OCI-LY7 (cell line): ENCODE measurements around the gene SCARB2. TPM values are rescaled to one million over a fixed set of nuclear protein-coding genes. Genes with fewer than 3 reads are reported as not detected.

Experiments used
- BruUV-seq: library from RNA; stranded (reverse); fragments of 400-500 nt; replicated peaks from 2 replicates; lab custom pipeline; 2021; lab: Mats Ljungman, UMichigan
- CTCF ChIA-PET: fragments of 300-600 bp; sonication (Branson Sonifier 250); formaldehyde crosslinking; loops from one replicate; lab custom pipeline; 2022; ENCODE audit warnings: antibody characterized with exemption; ENCODE audit not compliant: unreplicated experiment; lab: Charles Lee
- POLR2A ChIA-PET: fragments of 300-600 bp; sonication (Branson Sonifier 250); formaldehyde crosslinking; loops from one replicate; lab custom pipeline; 2022; ENCODE audit warnings: antibody characterized with exemption; lab: Charles Lee
- DNase-seq: peaks from one replicate; pipeline ENCODE4 v3.0.0-alpha.2; 2015; ENCODE audit warnings: low spot score
- H2AFZ ChIP-seq: fragments of 200-600 bp; sonication (generic), shearing (Covaris generic); 2 replicates; pipeline ENCODE4 v1.6.1; 2014; ENCODE audit warnings: mild to moderate bottlenecking, antibody characterized with exemption, low read length, moderate library complexity
- H3K27ac ChIP-seq: fragments of 200-600 bp; sonication (generic); 2 replicates; pipeline ENCODE4 v1.5.1; 2014; ENCODE audit warnings: mixed run types, low read depth, mild to moderate bottlenecking, moderate library complexity, low read length, inconsistent platforms; ENCODE audit not compliant: poor library complexity, severe bottlenecking
- H3K36me3 ChIP-seq: fragments of 200-600 bp; sonication (generic); 2 replicates; pipeline ENCODE4 v1.6.1; 2014; ENCODE audit warnings: mild to moderate bottlenecking, antibody characterized with exemption, low read length, moderate library complexity, mixed read lengths; ENCODE audit not compliant: insufficient read depth
- H3K4me1 ChIP-seq: fragments of 200-600 bp; sonication (generic); 2 replicates; pipeline ENCODE4 v1.5.1; 2014; ENCODE audit warnings: mild to moderate bottlenecking, low read length; ENCODE audit not compliant: insufficient read depth, poor library complexity, severe bottlenecking
- H3K4me2 ChIP-seq: fragments of 200-600 bp; sonication (generic); 2 replicates; pipeline ENCODE4 v1.6.1; 2014; ENCODE audit warnings: mild to moderate bottlenecking, low read length
- H3K4me3 ChIP-seq: fragments of 200-600 bp; sonication (generic); 2 replicates; pipeline ENCODE4 v1.5.1; 2014; ENCODE audit warnings: mild to moderate bottlenecking, low read depth, low read length; ENCODE audit not compliant: poor library complexity, severe bottlenecking
- H3K79me2 ChIP-seq: fragments of 200-600 bp; sonication (generic); 2 replicates; pipeline ENCODE4 v1.6.1; 2016; ENCODE audit warnings: low read depth, mild to moderate bottlenecking, low read length, moderate library complexity, mixed read lengths; ENCODE audit not compliant: insufficient read depth
- H3K9me2 ChIP-seq: fragments of 200-600 bp; sonication (generic); 2 replicates; pipeline ENCODE4 v1.6.1; 2016; ENCODE audit warnings: mild to moderate bottlenecking, low read length, mixed read lengths; ENCODE audit not compliant: insufficient read depth
- H3K9me3 ChIP-seq: fragments of 200-600 bp; sonication (generic); 2 replicates; pipeline ENCODE4 v1.6.1; 2014; ENCODE audit warnings: mild to moderate bottlenecking, mixed run types, low read length, mixed read lengths
- H4K20me1 ChIP-seq: fragments of 200-600 bp; sonication (generic); 2 replicates; pipeline ENCODE4 v1.6.1; 2014; ENCODE audit warnings: mild to moderate bottlenecking, antibody characterized with exemption, low read length, moderate library complexity, mixed read lengths; ENCODE audit not compliant: insufficient read depth
- EZH2phosphoT487 ChIP-seq: fragments of 200-600 bp; sonication (generic); IDR thresholded peaks from 2 replicates; pipeline ENCODE4 v1.6.1; 2018; ENCODE audit warnings: low read depth, borderline replicate concordance, mild to moderate bottlenecking, mixed run types, antibody characterized with exemption, low read length, moderate library complexity, mixed read lengths
- intact Hi-C: fragments of 100-400 bp; cut with micrococcal nuclease; formaldehyde crosslinking; loops from one replicate; pipeline ENCODE4 v1.10.0; 2022; ENCODE audit not compliant: unreplicated experiment
- total RNA-seq, 2 experiments: library from RNA; depleted of rRNA in 1 of 2; stranded (reverse); fragments of >200 nt in 1 of 2; shearing (Covaris generic) in 1 of 2; gene quantifications; 2 replicates each; pipeline ENCODE4 v1.2.3, GENCODE V29; 2014 to 2022
- TF ChIP-seq, protein P1 (sequence below): fragments of 200-600 bp; sonication (generic); conservative IDR thresholded peaks from 2 replicates; pipeline ENCODE4 v1.5.1; 2014; ENCODE audit warnings: mild to moderate bottlenecking, antibody characterized with exemption, low read length, moderate library complexity, mixed read lengths

The SCARB2 gene
- total RNA-seq, 2 experiments from 2014 or later = 1.1 TPM; not detected in 1

DNA sequence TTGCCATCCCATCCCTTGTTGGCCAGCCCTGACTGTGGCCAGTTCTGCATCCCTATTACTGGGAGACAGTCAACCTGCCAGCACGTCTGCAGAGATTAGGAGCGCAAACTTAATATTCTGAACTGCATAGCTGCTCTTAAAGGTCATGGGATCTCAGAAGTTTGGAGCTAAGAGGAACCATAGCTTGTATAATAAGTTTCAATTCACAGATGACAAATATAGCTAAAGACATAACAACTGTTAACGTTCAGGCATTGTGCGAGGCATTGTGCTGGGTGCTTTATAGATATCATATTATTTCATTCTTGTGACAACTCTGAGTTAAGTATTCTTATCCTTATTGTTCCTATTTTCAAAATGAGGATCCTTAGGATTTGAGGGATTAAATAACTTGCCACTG is 3.7 kb downstream of the SCARB2 start:
- H2AFZ ChIP-seq = no peak overlapping the region
- H3K79me2 ChIP-seq = no peaks in the 10 kb centered on the region
- H3K36me3 ChIP-seq = no peaks in the 10 kb centered on the region
- ChIA-PET POLR2A (interaction anchor here (0.5 to 0.8 kb wide), 2 partner anchors 61 to 1830 kb away, joined by 3 read pairs; no protein-coding TSS in a partner anchor), CTCF (no interaction called here)
- H3K4me2 ChIP-seq = no peak overlapping the region
- no peak for DNase-seq
- intact Hi-C loops = no loop called here
- no peak overlapping the region for H3K4me3 ChIP-seq
- no peaks in the 10 kb centered on the region; the same call in 1 of the 2 replicates for H3K9me2 ChIP-seq
- TF ChIP-seq EZH2phosphoT487 = no peak
- TF ChIP-seq, protein P1, sequence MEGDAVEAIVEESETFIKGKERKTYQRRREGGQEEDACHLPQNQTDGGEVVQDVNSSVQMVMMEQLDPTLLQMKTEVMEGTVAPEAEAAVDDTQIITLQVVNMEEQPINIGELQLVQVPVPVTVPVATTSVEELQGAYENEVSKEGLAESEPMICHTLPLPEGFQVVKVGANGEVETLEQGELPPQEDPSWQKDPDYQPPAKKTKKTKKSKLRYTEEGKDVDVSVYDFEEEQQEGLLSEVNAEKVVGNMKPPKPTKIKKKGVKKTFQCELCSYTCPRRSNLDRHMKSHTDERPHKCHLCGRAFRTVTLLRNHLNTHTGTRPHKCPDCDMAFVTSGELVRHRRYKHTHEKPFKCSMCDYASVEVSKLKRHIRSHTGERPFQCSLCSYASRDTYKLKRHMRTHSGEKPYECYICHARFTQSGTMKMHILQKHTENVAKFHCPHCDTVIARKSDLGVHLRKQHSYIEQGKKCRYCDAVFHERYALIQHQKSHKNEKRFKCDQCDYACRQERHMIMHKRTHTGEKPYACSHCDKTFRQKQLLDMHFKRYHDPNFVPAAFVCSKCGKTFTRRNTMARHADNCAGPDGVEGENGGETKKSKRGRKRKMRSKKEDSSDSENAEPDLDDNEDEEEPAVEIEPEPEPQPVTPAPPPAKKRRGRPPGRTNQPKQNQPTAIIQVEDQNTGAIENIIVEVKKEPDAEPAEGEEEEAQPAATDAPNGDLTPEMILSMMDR = no peak
- H4K20me1 ChIP-seq = no peaks in the 10 kb centered on the region
- H3K9me3 ChIP-seq = no peaks in the 10 kb centered on the region
- no peaks in the 10 kb centered on the region for H3K4me1 ChIP-seq
- BruUV-seq = no TSS peak
- H3K27ac ChIP-seq = no peak overlapping the region

DNA sequence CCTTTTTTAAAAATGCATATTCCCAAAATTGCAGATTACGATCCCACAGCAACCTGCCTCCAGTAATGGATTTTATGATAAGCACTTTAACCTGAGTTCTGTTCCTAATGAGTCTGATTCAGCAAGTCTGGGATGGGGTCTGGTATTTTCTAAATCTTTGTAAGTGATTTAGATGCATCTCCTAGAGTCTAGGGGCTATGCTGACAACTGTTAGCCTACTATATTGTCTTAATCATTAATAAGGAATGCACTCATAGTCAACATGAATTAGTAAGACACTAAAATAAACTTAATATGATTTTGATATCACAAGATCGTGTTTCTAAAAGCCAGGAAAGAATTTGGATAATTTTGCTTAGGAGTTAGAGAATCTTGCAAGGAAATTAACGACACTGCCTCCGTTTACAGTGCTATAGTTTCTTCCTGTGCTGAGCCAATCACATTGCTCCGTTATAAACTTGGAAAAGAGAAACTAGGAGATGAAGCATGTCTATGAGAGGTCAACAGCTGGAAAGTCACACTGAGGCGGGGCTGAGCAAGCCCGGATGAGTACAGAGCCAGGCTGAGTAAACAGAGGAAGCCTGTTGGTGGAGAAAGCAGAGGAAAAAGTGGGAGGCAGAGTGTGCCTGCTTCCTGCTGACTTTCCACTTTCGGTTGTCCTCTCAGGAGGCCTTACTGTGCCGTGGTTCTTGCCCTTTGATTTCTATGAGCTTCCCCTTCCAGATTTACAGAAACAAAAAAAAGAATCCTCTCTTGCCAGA is 5.4 kb downstream of the SCARB2 start:
- DNase-seq = no peak
- ChIA-PET CTCF (no interaction called here), POLR2A (no interaction called here)
- Histone ChIP-seq H3K4me3 (no peak overlapping the region), H3K36me3 (no peaks in the 10 kb centered on the region), H3K79me2 (no peaks in the 10 kb centered on the region), H3K9me3 (no peaks in the 10 kb centered on the region), H4K20me1 (no peaks in the 10 kb centered on the region), H2AFZ (no peak overlapping the region), H3K9me2 (no peaks in the 10 kb centered on the region; the same call in 1 of the 2 replicates), H3K4me2 (no peak overlapping the region), H3K27ac (no peak overlapping the region), H3K4me1 (no peaks in the 10 kb centered on the region)
- BruUV-seq = no TSS peak
- no peak for TF ChIP-seq EZH2phosphoT487
- TF ChIP-seq, protein P1 = no peak
- intact Hi-C loops = no loop called here

DNA sequence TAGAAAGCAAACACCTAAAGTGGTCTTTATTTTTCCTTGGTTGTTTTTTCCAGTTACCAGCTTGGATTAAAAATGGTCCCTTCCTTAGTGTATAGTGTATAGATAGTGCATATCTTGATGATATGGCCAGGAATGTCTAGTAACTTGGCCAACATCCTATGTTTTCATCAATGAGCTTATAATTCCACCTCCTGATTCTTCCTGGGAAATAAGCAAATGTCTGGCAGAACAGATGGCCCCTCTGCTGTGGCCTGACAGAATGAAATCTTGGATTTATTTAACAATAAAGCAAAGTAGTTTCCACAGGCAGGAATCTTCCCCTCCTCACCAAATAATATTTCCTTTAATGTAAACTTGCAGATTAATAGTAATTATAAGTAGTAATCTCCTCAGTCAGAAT is 6.1 kb downstream of the SCARB2 start:
- intact Hi-C loops = no loop called here

More for the DNA sequence above, 6.1 kb downstream of the SCARB2 start:
- Histone ChIP-seq H2AFZ (no peak overlapping the region), H3K4me1 (no peaks in the 10 kb centered on the region), H3K4me2 (no peak overlapping the region), H3K27ac (no peak overlapping the region), H3K36me3 (no peaks in the 10 kb centered on the region), H3K79me2 (no peaks in the 10 kb centered on the region), H3K9me2 (no peaks in the 10 kb centered on the region; the same call in 1 of the 2 replicates), H4K20me1 (no peaks in the 10 kb centered on the region), H3K4me3 (no peak overlapping the region), H3K9me3 (no peaks in the 10 kb centered on the region)
- DNase-seq = no peak
- BruUV-seq = no TSS peak
- ChIA-PET CTCF (no interaction called here), POLR2A (no interaction called here)
- no peak for TF ChIP-seq EZH2phosphoT487
- TF ChIP-seq, protein P1 = no peak
